ENCODE data around the gene URB1. TPM values are rescaled to one million over a fixed set of nuclear protein-coding genes. Genes with fewer than 3 reads are reported as not detected.
A peak's percentile ranks its signal among the peaks of the same experiment; 100 is the strongest.
"Not testable (repeated sequence)": the region's sequence is repeated elsewhere in the genome, so short reads cannot be mapped to it uniquely, and the experiment has no call there.

The URB1 gene
- polyA plus RNA-seq, 1 donor: 9.0 TPM

GRCh38 chr21:32371913-32372314 is 20.9 kb downstream of the URB1 start:
- no CpG with 5 or more reads among the region's 6 CpGs for WGBS (ENCODE audit: insufficient coverage, low lambda C conversion rate)
- Histone ChIP-seq H3K27ac (ENCODE audit: low read length) (no peak overlapping the region), H3K9me3 (ENCODE audit: control insufficient read depth, low read depth, low read length) (no peaks in the 10 kb centered on the region), H3K4me3 (ENCODE audit: low read length) (no peak overlapping the region), H3K4me1 (ENCODE audit: control insufficient read depth, insufficient read depth, low read length) (no peaks in the 10 kb centered on the region), H3K27me3 (ENCODE audit: control insufficient read depth, insufficient read depth, low read length) (no peaks in the 10 kb centered on the region), H3K36me3 (ENCODE audit: control insufficient read depth, insufficient read depth, low read length) (peaks cover 69% of the 10 kb centered on the region)
- DNase-seq: no peak

DNA sequence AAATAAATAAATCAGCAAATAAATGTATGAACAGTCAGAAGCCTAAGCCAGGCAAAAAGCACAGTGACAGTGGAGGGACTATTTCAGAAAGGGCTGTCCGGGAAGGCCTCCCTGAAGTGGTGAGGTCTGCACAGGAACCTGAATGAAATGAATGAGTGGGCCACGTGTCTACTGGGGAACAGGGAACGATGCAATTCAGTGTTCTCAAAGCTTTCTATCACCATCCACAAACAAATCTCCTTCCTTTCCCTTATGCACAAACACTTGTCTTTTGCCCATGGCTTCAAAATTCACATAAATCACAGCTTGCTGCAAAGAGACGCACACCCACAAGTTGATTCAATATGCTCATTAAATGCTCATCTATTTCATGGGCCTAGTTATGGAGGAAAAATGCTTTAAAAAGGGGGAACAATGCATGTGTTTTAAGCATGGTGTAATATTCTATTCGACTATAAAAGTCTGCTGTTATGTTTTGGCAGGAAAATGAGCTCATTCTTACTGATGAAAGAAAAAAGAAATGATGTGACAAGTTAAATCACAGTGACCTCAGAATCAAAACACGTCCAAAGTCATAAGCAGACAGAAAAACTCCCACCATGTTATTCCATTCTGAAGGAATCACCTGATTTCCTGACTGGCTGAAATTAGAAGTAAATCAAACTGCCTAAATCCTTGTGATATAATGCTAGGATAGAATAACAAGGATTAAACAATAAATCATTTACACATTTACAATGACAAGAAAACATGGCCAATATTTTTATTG is 21.6 kb downstream of the URB1 start:
- Histone ChIP-seq H3K27me3 (ENCODE audit: control insufficient read depth, insufficient read depth, low read length) (no peaks in the 10 kb centered on the region), H3K9me3 (ENCODE audit: control insufficient read depth, low read depth, low read length) (no peaks in the 10 kb centered on the region), H3K36me3 (ENCODE audit: control insufficient read depth, insufficient read depth, low read length) (peaks cover 72% of the 10 kb centered on the region), H3K4me3 (ENCODE audit: low read length) (no peak overlapping the region), H3K4me1 (ENCODE audit: control insufficient read depth, insufficient read depth, low read length) (no peaks in the 10 kb centered on the region), H3K27ac (ENCODE audit: low read length) (no peak overlapping the region)
- DNase-seq: no peak
- WGBS (ENCODE audit: insufficient coverage, low lambda C conversion rate): 100% methylated on average over 1 of the region's 6 CpGs

DNA sequence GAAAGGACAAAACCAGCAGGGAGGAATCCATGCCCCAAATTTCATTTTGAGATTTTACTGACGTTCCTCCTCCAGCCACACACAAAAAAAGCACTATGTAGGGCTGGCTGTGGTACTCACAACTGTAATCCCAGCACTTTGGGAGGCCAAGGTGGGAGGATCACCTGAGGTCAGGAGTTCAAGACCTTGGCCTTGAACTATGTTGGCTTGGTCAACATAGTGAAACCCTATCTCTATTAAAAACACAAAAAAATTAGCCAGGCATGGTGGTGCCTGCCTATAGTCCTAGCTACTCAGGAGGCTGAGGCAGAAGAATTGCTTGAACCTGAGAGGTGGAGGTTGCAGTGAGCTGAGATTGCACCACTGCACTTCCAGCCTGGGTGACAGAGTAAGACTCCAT is 23.9 kb downstream of the URB1 start:
- no CpG with 5 or more reads among the region's 1 CpG for WGBS (ENCODE audit: insufficient coverage, low lambda C conversion rate)
- not testable (repeated sequence) for H3K27me3 ChIP-seq (ENCODE audit: control insufficient read depth, insufficient read depth, low read length); DNase-seq; H3K27ac ChIP-seq (ENCODE audit: low read length); H3K9me3 ChIP-seq (ENCODE audit: control insufficient read depth, low read depth, low read length); H3K4me3 ChIP-seq (ENCODE audit: low read length); H3K4me1 ChIP-seq (ENCODE audit: control insufficient read depth, insufficient read depth, low read length)
- peaks cover 79% of the 10 kb centered on the region for H3K36me3 ChIP-seq (ENCODE audit: control insufficient read depth, insufficient read depth, low read length)

GRCh38 chr21:32368386-32368785 is 24.4 kb downstream of the URB1 start:
- H3K27ac ChIP-seq (ENCODE audit: low read length): no peak overlapping the region
- no peaks in the 10 kb centered on the region for H3K4me1 ChIP-seq (ENCODE audit: control insufficient read depth, insufficient read depth, low read length)
- peaks cover 82% of the 10 kb centered on the region for H3K36me3 ChIP-seq (ENCODE audit: control insufficient read depth, insufficient read depth, low read length)
- no peaks in the 10 kb centered on the region for H3K9me3 ChIP-seq (ENCODE audit: control insufficient read depth, low read depth, low read length)
- DNase-seq: no peak
- WGBS (ENCODE audit: insufficient coverage, low lambda C conversion rate): 67% methylated on average over 4 of the region's 9 CpGs
- H3K27me3 ChIP-seq (ENCODE audit: control insufficient read depth, insufficient read depth, low read length): no peaks in the 10 kb centered on the region
- H3K4me3 ChIP-seq (ENCODE audit: low read length): no peak overlapping the region

DNA sequence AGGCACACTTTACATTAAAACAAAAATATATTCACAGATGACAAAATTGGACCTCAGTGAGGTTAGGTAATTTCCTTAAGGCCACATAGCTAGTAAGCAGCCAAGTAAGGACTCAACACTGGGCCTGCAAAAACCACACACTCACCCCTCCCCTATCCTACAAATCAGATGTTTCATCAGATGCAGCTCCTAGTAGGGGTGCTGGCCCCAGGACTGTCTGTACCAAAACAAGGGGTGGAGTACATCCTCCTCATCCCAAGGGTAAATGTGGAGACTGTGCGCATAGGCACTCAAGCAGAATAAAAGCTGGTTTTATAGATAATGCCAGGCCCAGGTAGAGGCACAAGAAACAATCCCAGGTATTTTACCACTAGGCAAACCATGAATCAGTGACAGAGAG is 25.7 kb downstream of the URB1 start:
- H3K27me3 ChIP-seq (ENCODE audit: control insufficient read depth, insufficient read depth, low read length): no peaks in the 10 kb centered on the region
- peaks cover 87% of the 10 kb centered on the region for H3K36me3 ChIP-seq (ENCODE audit: control insufficient read depth, insufficient read depth, low read length)
- no peaks in the 10 kb centered on the region for H3K9me3 ChIP-seq (ENCODE audit: control insufficient read depth, low read depth, low read length)
- no peak overlapping the region for H3K27ac ChIP-seq (ENCODE audit: low read length)
- no peak overlapping the region for H3K4me3 ChIP-seq (ENCODE audit: low read length)
- no CpG with 5 or more reads among the region's 1 CpG for WGBS (ENCODE audit: insufficient coverage, low lambda C conversion rate)
- no peaks in the 10 kb centered on the region for H3K4me1 ChIP-seq (ENCODE audit: control insufficient read depth, insufficient read depth, low read length)
- DNase-seq: no peak

- Histone ChIP-seq H3K9me3 (ENCODE audit: control insufficient read depth, low read depth, low read length) (no peaks in the 10 kb centered on the region), H3K4me3 (ENCODE audit: low read length) (no peak overlapping the region), H3K27ac (ENCODE audit: low read length) (no peak overlapping the region), H3K27me3 (ENCODE audit: control insufficient read depth, insufficient read depth, low read length) (no peaks in the 10 kb centered on the region), H3K4me1 (ENCODE audit: control insufficient read depth, insufficient read depth, low read length) (no peaks in the 10 kb centered on the region), H3K36me3 (ENCODE audit: control insufficient read depth, insufficient read depth, low read length) (peaks cover 89% of the 10 kb centered on the region)
- no peak for DNase-seq
- WGBS (ENCODE audit: insufficient coverage, low lambda C conversion rate): no CpG with 5 or more reads among the region's 4 CpGs
Measured at GRCh38 chr21:32366191-32366590, 26.6 kb downstream of the URB1 start.

- DNase-seq: no peak
- H3K27ac ChIP-seq (ENCODE audit: low read length): peak overlapping the region; percentile 46
Measured at GRCh38 chr21:32364796-32365195, 28.0 kb downstream of the URB1 start.

DNA sequence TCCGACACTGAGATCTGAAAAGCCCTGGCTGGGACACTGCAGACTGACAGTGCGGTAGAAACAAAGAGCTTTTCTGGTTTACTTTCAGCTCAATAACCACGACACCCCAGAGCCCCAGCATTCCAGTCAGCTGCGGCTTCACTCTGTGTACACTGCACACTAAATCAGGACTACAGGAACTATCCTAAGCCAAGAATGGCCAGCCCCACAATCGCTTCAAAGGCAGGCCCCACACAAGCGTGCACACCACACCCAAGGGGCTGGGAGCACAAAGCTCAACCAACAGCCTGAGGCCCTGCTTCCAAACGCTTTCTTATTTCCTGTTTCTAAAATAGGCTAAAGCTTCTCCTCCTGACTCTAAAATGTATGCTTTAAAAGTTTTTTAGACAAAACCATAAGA is 28.4 kb downstream of the URB1 start:
- H3K36me3 ChIP-seq (ENCODE audit: control insufficient read depth, insufficient read depth, low read length): peaks cover 92% of the 10 kb centered on the region
- H3K27ac ChIP-seq (ENCODE audit: low read length): peak overlapping the region; percentile 46
- H3K9me3 ChIP-seq (ENCODE audit: control insufficient read depth, low read depth, low read length): no peaks in the 10 kb centered on the region
- peak in 1 of 2 donors; percentile 9 for DNase-seq
- H3K27me3 ChIP-seq (ENCODE audit: control insufficient read depth, insufficient read depth, low read length): no peaks in the 10 kb centered on the region
- H3K4me1 ChIP-seq (ENCODE audit: control insufficient read depth, insufficient read depth, low read length): no peaks in the 10 kb centered on the region
- WGBS (ENCODE audit: insufficient coverage, low lambda C conversion rate): no CpG with 5 or more reads among the region's 7 CpGs
- H3K4me3 ChIP-seq (ENCODE audit: low read length): no peak overlapping the region

More at GRCh38 chr21:32364796-32365195, 28.0 kb downstream of the URB1 start:
- H3K36me3 ChIP-seq (ENCODE audit: control insufficient read depth, insufficient read depth, low read length): peaks cover 90% of the 10 kb centered on the region
- no CpG with 5 or more reads among the region's 4 CpGs for WGBS (ENCODE audit: insufficient coverage, low lambda C conversion rate)
- no peaks in the 10 kb centered on the region for H3K4me1 ChIP-seq (ENCODE audit: control insufficient read depth, insufficient read depth, low read length)
- H3K27me3 ChIP-seq (ENCODE audit: control insufficient read depth, insufficient read depth, low read length): no peaks in the 10 kb centered on the region
- no peak overlapping the region for H3K4me3 ChIP-seq (ENCODE audit: low read length)
- no peaks in the 10 kb centered on the region for H3K9me3 ChIP-seq (ENCODE audit: control insufficient read depth, low read depth, low read length)

- Histone ChIP-seq H3K4me1 (ENCODE audit: control insufficient read depth, insufficient read depth, low read length) (no peaks in the 10 kb centered on the region), H3K36me3 (ENCODE audit: control insufficient read depth, insufficient read depth, low read length) (peaks cover 92% of the 10 kb centered on the region), H3K27me3 (ENCODE audit: control insufficient read depth, insufficient read depth, low read length) (no peaks in the 10 kb centered on the region), H3K4me3 (ENCODE audit: low read length) (no peak overlapping the region), H3K9me3 (ENCODE audit: control insufficient read depth, low read depth, low read length) (no peaks in the 10 kb centered on the region), H3K27ac (ENCODE audit: low read length) (no peak overlapping the region)
- WGBS (ENCODE audit: insufficient coverage, low lambda C conversion rate): no CpG with 5 or more reads among the region's 5 CpGs
- no peak for DNase-seq
Measured at GRCh38 chr21:32360401-32360975, 32.3 kb downstream of the URB1 start.

DNA sequence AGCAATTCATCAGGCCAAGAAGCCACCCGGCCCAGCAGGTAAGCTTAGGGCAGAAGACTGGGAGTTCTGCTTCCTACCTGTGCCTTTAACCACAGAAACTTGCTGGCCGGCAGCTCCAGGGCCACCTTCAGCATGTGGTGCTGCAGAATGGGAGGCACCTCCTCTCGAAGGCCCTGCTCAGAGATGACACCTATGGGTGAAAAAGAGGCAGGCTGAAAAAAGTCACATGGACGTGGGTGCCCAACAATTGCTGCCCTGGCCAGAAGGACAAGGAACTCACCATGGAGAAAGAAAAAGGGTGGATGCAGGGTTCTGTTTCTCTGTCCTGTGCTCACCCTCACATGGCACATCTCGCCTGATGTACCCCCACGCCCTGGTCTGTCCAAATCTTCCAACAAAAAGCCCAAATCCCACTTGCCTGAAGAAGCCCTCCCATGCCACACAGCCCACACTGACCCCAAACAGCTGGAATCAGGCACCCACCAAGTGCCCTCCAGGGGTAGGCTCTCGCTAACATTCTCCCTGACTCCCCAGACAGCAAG is 33.0 kb downstream of the URB1 start:
- 63% methylated on average over 1 of the region's 7 CpGs for WGBS (ENCODE audit: insufficient coverage, low lambda C conversion rate)
- peaks cover 91% of the 10 kb centered on the region for H3K36me3 ChIP-seq (ENCODE audit: control insufficient read depth, insufficient read depth, low read length)
- no peak for DNase-seq

More for the DNA sequence above, 33.0 kb downstream of the URB1 start:
- Histone ChIP-seq H3K4me3 (ENCODE audit: low read length) (no peak overlapping the region), H3K9me3 (ENCODE audit: control insufficient read depth, low read depth, low read length) (no peaks in the 10 kb centered on the region), H3K27ac (ENCODE audit: low read length) (no peak overlapping the region), H3K27me3 (ENCODE audit: control insufficient read depth, insufficient read depth, low read length) (no peaks in the 10 kb centered on the region), H3K4me1 (ENCODE audit: control insufficient read depth, insufficient read depth, low read length) (no peaks in the 10 kb centered on the region)
